Activated CD8-positive, alpha-beta T cell treated with anti-CD3 and anti-CD28 coated beads for 36 hours (primary cell): Measurements from ENCODE around the gene VTI1A. TPM values are rescaled to one million over a fixed set of nuclear protein-coding genes. Genes with fewer than 3 reads are reported as not detected.

Experiments
- ATAC-seq: fragments of 200-7000 bp; cut with Tn5 transposase; one replicate; pipeline ENCODE4 v1.10.0; 2021; ENCODE audit warnings: mild to moderate bottlenecking, moderate library complexity
- CTCF ChIA-PET: fragments of 350-600 bp; sonication (Branson Sonifier 250); formaldehyde crosslinking; loops from one replicate; lab custom pipeline; 2021; ENCODE audit warnings: antibody characterized with exemption; lab: Charles Lee
- POLR2A ChIA-PET: fragments of 350-600 bp; sonication (Branson Sonifier 250); formaldehyde crosslinking; loops from one replicate; lab custom pipeline; 2021; ENCODE audit warnings: antibody characterized with exemption; lab: Charles Lee
- DNase-seq: peaks from one replicate; pipeline ENCODE4 v3.0.0-alpha.2; 2020
- H3K27ac Mint-ChIP-seq: one replicate; pipeline ENCODE4 v1.8.0; 2021; ENCODE audit warnings: mild to moderate bottlenecking, mixed read lengths
- H3K27me3 Mint-ChIP-seq: one replicate; pipeline ENCODE4 v1.8.0; 2021; ENCODE audit warnings: mixed read lengths
- H3K36me3 Mint-ChIP-seq: one replicate; pipeline ENCODE4 v1.8.0; 2021; ENCODE audit warnings: low read depth, mixed read lengths
- H3K4me1 Mint-ChIP-seq: one replicate; pipeline ENCODE4 v1.8.0; 2021; ENCODE audit warnings: low read depth, mixed read lengths
- H3K4me3 Mint-ChIP-seq: one replicate; pipeline ENCODE4 v1.8.0; 2021; ENCODE audit warnings: mild to moderate bottlenecking, moderate library complexity, mixed read lengths
- H3K9me3 Mint-ChIP-seq: one replicate; pipeline ENCODE4 v1.8.0; 2021; ENCODE audit warnings: mixed read lengths
- CTCF ChIP-seq: fragments of 200-600 bp; IDR thresholded peaks from one replicate; pipeline ENCODE4 v1.8.0; 2022; ENCODE audit warnings: antibody characterized with exemption, mild to moderate bottlenecking
- intact Hi-C: fragments of 100-400 bp; cut with micrococcal nuclease; formaldehyde crosslinking; loops from one replicate; pipeline ENCODE4 v1.10.0; 2022
- total RNA-seq, 2 experiments: library from RNA; stranded (reverse); gene quantifications; one replicate each; pipeline ENCODE4 v1.2.3, GENCODE V29; 2021

Gene VTI1A
- total RNA-seq, 2 experiments from 2014 or later = 29.4 to 30.0 TPM

- CTCF ChIA-PET = no interaction called here
- peaks cover 6% of the 10 kb centered on the region for H3K36me3 Mint-ChIP-seq
- ATAC-seq (no peak), DNase-seq (no peak)
- intact Hi-C loops = no loop called here
- no peaks in the 10 kb centered on the region for H3K4me1 Mint-ChIP-seq
- H3K27ac Mint-ChIP-seq = no peak overlapping the region
- no peak overlapping the region for H3K4me3 Mint-ChIP-seq
- POLR2A ChIA-PET = no interaction called here
- no peaks in the 10 kb centered on the region for H3K27me3 Mint-ChIP-seq
- no peak for TF ChIP-seq CTCF
- no peaks in the 10 kb centered on the region for H3K9me3 Mint-ChIP-seq
Observed at GRCh38 chr10:112622786-112623185, 175.8 kb downstream of the VTI1A start.

GRCh38 chr10:112624546-112625048, 177.6 kb downstream of the VTI1A start:
- ChIA-PET POLR2A (no interaction called here), CTCF (no interaction called here)
- no peak overlapping the region for H3K4me3 Mint-ChIP-seq
- TF ChIP-seq CTCF = no peak
- no peaks in the 10 kb centered on the region for H3K9me3 Mint-ChIP-seq
- ATAC-seq = no peak
- no peaks in the 10 kb centered on the region for H3K27me3 Mint-ChIP-seq
- H3K27ac Mint-ChIP-seq = no peak overlapping the region
- DNase-seq = no peak
- H3K4me1 Mint-ChIP-seq = no peaks in the 10 kb centered on the region
- H3K36me3 Mint-ChIP-seq = peaks cover 3% of the 10 kb centered on the region
- intact Hi-C loops = no loop called here

GRCh38 chr10:112628951-112629609, 182.1 kb downstream of the VTI1A start:
- Mint-ChIP-seq H3K27me3 (no peaks in the 10 kb centered on the region), H3K4me1 (no peaks in the 10 kb centered on the region), H3K4me3 (no peak overlapping the region), H3K9me3 (no peaks in the 10 kb centered on the region), H3K36me3 (peaks cover 3% of the 10 kb centered on the region), H3K27ac (no peak overlapping the region)
- ChIA-PET CTCF (no interaction called here), POLR2A (no interaction called here)
- ATAC-seq (no peak), DNase-seq (no peak)
- intact Hi-C loops = no loop called here
- TF ChIP-seq CTCF = no peak

DNA sequence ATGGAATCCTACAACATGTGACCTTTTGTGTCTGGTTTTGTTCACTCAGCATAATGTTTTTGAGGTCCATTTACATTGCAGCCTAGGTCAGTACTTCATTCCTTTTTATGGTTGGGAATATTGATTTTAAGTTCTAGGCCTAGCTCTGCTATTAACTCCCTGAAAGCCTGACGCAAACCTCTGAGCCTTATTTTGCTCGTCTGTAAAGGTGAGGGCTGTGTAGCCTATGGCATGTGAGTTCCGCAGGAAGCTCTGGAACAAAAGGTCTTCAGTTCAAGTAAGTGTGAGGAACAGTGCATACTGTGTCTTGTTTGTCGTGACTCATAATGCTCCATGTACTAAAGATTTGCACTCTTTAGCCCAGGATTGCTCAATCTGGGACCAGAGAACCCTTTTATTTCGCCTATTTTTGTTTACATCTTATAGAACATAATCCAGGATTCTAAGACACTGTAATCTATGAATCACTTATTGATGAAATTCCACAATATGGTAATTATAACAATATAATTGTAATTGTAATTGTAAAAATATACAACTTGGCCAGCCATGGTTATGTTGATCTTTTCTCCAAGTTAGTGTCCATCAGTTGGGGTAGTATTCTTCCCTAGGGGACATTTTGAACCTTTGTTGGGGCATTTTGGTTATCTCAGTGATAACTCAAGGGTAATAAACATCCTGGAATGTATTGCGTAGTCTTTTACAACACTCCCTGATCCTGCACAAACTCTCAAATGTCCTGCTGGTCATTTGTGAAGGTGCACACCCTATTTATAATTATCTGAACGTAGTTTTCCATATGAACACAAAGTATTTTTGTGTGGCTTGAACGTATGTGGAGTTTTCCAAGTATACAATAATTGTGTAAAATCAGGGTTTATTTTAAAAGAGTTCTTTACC, 184.7 kb downstream of the VTI1A start:
- intact Hi-C loops = no loop called here
- Mint-ChIP-seq H3K27me3 (no peaks in the 10 kb centered on the region), H3K36me3 (peaks cover 3% of the 10 kb centered on the region), H3K9me3 (no peaks in the 10 kb centered on the region), H3K4me1 (no peaks in the 10 kb centered on the region), H3K4me3 (no peak overlapping the region), H3K27ac (no peak overlapping the region)
- no peak for ATAC-seq
- DNase-seq = no peak
- CTCF ChIA-PET = no interaction called here
- TF ChIP-seq CTCF = no peak
- POLR2A ChIA-PET = no interaction called here
